RWPE1 (cell line): ENCODE measurements around the gene ZBTB47.
A peak's percentile ranks its signal among the peaks of the same experiment; 100 is the strongest.

Source experiments
- CTCF ChIA-PET: fragments of 350-600 bp; sonication (Branson Sonifier 250); formaldehyde crosslinking; extraction: SDS; loops from one replicate; lab custom pipeline; 2021; lab: Yijun Ruan, JAX
- POLR2A ChIA-PET: fragments of 400-600 bp; formaldehyde crosslinking; extraction: SDS; loops from one replicate; lab custom pipeline; 2020; ENCODE audit warnings: antibody characterized with exemption; ENCODE audit not compliant: low non-redundant PET; lab: Yijun Ruan, JAX
- DNase-seq: peaks from one replicate; pipeline ENCODE4 v3.0.0; 2012; ENCODE audit warnings: low spot score
- H3K27ac ChIP-seq: fragments of 450-650 bp; 2 replicates; pipeline ENCODE4 v1.5.1; 2017
- TF ChIP-seq, protein P1 (sequence below): fragments of 450-650 bp; conservative IDR thresholded peaks from 2 replicates; pipeline ENCODE4 v1.5.1; 2017; ENCODE audit warnings: low read depth, mild to moderate bottlenecking

ZBTB47 gene

DNA sequence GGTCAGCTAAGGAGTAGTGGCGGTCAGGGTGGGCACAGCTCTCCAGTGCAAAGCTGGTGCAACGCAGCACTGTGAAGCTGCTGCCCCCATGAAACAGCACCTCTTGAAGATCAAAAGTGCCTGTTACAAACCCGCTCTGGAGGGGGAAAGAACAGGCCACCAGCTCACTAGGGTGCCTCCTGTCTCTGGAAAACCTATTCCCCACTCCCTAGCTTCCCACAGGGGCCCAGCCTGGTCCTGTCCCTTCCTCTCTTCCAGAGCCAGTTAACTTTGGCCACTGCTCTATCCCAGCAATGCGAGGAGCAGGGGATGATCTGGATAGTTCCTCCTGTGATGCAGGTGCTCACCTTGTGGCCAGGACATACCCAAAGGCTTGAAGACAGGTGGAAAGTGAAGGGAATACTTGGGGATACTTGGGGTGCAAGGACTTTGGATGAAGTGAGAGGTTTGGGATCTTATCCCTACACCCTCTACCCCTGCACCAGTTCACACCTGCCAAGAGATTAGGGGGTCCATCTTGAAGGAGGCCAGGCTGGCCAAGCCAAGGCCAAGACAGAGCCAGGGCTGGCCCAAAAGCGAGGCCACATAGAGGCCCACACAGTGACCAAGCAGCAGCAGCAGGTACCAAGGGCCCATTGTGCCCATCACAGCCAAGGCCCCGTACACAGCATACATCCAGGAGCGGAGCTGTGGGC, 44.9 kb downstream of the ZBTB47 start:
- DNase-seq, result no peak
- POLR2A ChIA-PET, result no interaction called here
- no peak overlapping the region for H3K27ac ChIP-seq
- TF ChIP-seq, protein P1, sequence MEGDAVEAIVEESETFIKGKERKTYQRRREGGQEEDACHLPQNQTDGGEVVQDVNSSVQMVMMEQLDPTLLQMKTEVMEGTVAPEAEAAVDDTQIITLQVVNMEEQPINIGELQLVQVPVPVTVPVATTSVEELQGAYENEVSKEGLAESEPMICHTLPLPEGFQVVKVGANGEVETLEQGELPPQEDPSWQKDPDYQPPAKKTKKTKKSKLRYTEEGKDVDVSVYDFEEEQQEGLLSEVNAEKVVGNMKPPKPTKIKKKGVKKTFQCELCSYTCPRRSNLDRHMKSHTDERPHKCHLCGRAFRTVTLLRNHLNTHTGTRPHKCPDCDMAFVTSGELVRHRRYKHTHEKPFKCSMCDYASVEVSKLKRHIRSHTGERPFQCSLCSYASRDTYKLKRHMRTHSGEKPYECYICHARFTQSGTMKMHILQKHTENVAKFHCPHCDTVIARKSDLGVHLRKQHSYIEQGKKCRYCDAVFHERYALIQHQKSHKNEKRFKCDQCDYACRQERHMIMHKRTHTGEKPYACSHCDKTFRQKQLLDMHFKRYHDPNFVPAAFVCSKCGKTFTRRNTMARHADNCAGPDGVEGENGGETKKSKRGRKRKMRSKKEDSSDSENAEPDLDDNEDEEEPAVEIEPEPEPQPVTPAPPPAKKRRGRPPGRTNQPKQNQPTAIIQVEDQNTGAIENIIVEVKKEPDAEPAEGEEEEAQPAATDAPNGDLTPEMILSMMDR, result no peak
- CTCF ChIA-PET, result no interaction called here

DNA sequence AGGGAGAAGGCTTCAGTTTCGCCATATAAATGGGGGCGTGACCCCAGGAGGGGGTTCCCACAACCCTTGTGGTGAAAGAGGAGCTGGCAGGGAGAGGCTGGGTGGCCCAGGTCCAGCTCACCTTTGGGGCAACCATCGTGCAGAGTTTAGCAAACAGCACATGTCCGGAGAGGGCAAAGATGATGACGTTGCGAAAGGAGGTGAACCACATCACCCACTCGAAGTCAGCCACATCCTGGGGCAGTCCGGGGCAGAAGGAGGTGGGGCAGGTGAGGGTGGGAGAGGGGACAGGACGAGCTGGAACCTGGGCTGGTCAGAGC, 45.4 kb downstream of the ZBTB47 start:
- H3K27ac ChIP-seq, result no peak overlapping the region
- ChIA-PET CTCF (no interaction called here), POLR2A (no interaction called here)
- no peak for DNase-seq
- TF ChIP-seq, protein P1, result no peak

- DNase-seq, result no peak
- no peak overlapping the region for H3K27ac ChIP-seq
- TF ChIP-seq, protein P1, result no peak
- ChIA-PET POLR2A (no interaction called here), CTCF (no interaction called here)
Observed at GRCh38 chr3:42699511-42699971, 46.0 kb downstream of the ZBTB47 start.

GRCh38 chr3:42700366-42701288, 47.1 kb downstream of the ZBTB47 start:
- no peak for DNase-seq
- no peak overlapping the region for H3K27ac ChIP-seq
- TF ChIP-seq, protein P1, result no peak
- POLR2A ChIA-PET, result no interaction called here
- CTCF ChIA-PET, result no interaction called here

DNA sequence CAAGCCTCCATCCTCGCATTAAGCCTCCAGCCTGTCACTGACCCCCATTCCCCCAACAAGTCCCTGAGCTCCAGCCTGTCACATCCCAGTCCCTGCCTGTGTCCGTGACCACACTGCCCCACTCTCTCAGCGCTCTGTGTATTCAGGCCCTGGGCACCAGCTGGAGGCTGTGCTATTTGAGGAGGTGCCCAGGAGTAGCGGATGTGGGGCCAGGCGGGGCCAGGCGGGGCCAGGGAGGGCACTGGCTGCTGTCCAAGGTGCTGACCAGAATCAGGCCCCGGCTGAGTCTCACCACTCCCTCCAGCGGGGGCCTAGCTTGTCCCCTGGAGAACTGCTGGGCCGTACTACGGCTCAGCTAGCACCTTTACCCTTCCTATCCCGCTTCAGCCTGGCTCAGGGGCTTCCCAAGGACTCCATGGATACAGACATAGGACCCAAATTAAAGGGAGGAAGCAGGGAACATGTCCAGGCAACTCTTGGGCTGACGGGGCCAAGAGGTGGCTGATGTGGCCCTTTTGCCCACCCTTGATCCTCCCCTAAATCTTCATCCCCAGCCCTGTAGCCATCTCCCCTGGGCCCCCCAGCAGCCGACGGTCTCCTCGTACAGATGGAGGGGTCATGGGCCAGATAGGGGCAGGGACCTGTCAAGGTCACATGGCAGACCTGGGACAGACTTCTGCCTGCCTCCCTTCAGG, 48.0 kb downstream of the ZBTB47 start:
- POLR2A ChIA-PET, result no interaction called here
- no peak overlapping the region for H3K27ac ChIP-seq
- DNase-seq, result peak; percentile 73
- CTCF ChIA-PET, result interaction anchor here (0.6 kb wide), 1 partner anchor 43 kb away, joined by 6 read pairs; no protein-coding TSS in a partner anchor
- TF ChIP-seq, protein P1, result no peak
